HCT116 (cell line): ENCODE results near the gene TAF6. TPM values are rescaled to one million over a fixed set of nuclear protein-coding genes. Genes with fewer than 3 reads are reported as not detected.

Source experiments
- ATAC-seq: fragments of 200-7000 bp; cut with Tn5 transposase; 2 replicates; pipeline ENCODE4 v1.9.1; 2020; ENCODE audit warnings: mild to moderate bottlenecking, moderate library complexity
- BruUV-seq: library from RNA; stranded (reverse); fragments of 400-500 nt; replicated peaks from 2 replicates; lab custom pipeline; 2021; lab: Mats Ljungman, UMichigan
- CTCF ChIA-PET: fragments of 300-600 bp; sonication (Branson Sonifier 250); formaldehyde crosslinking; loops from one replicate; lab custom pipeline; 2021; ENCODE audit warnings: antibody characterized with exemption; lab: Charles Lee
- POLR2A ChIA-PET: fragments of 300-600, 350-600 bp; sonication (Branson Sonifier 250); formaldehyde crosslinking; loops from one replicate; lab custom pipeline; 2021; ENCODE audit warnings: antibody characterized with exemption; lab: Charles Lee
- RAD21 ChIA-PET, 2 experiments: fragments of 300-600 bp; sonication (Branson Sonifier 250); formaldehyde crosslinking; loops; one replicate each; lab custom pipeline; 2023; ENCODE audit warnings: low total read pairs in 2 of 2; ENCODE audit not compliant: uncharacterized antibody in 2 of 2, unreplicated experiment in 2 of 2, low non-redundant PET in 1 of 2; lab: Charles Lee
- DNase-seq: peaks from one replicate; pipeline ENCODE4 v3.0.0-alpha.2; 2010; ENCODE audit warnings: low read depth, low spot score
- H2AFZ ChIP-seq: fragments of 200-600 bp; shearing (Covaris generic), sonication (generic); 2 replicates; pipeline ENCODE4 v1.6.1; 2017; ENCODE audit warnings: low read depth, mixed run types, mixed read lengths, antibody characterized with exemption, low read length; ENCODE audit not compliant: poor library complexity, severe bottlenecking
- H3K27ac ChIP-seq: 2 replicates; pipeline ENCODE4 v1.5.1; 2012; ENCODE audit warnings: low read depth, low read length
- H3K27me3 ChIP-seq: fragments of 200-600 bp; sonication (generic); 2 replicates; pipeline ENCODE4 v1.6.1; 2016; ENCODE audit warnings: mixed run types, low read length, mixed read lengths; ENCODE audit not compliant: insufficient read depth
- H3K36me3 ChIP-seq, 2 experiments: fragments of 200-500 bp in 1 of 2; fragments of 200-600 bp in 1 of 2; sonication (Bioruptor generic) in 1 of 2; sonication (generic) in 1 of 2; 2 replicates each; pipeline versions ENCODE4 v1.5.1 to v1.6.1; 2014 to 2016; ENCODE audit warnings: low read length in 2 of 2, inconsistent platforms in 1 of 2, mixed read lengths in 1 of 2, mixed run types in 1 of 2; ENCODE audit not compliant: insufficient read depth in 2 of 2, control insufficient read depth in 1 of 2
- H3K4me1 ChIP-seq, 2 experiments: fragments of 200-600 bp in 1 of 2; sonication (generic) in 1 of 2; 2 replicates each; pipeline versions ENCODE4 v1.5.1 to v1.6.1; 2012 to 2017; ENCODE audit warnings: low read length in 2 of 2, inconsistent platforms in 1 of 2, mild to moderate bottlenecking in 1 of 2, mixed read lengths in 1 of 2, mixed run types in 1 of 2, moderate library complexity in 1 of 2; ENCODE audit not compliant: insufficient read depth in 2 of 2, control insufficient read depth in 1 of 2
- H3K4me2 ChIP-seq: fragments of 200-600 bp; sonication (generic); 2 replicates; pipeline ENCODE4 v1.6.1; 2017; ENCODE audit warnings: mixed run types, low read length, mixed read lengths
- H3K4me3 ChIP-seq, 2 experiments: fragments of 200-600 bp in 1 of 2; sonication (generic) in 1 of 2; replicated peaks in 1 of 2; 2 replicates each; pipeline ENCODE4 v1.5.1; 2011 to 2016; ENCODE audit warnings: low read length in 2 of 2, control low read depth in 1 of 2, low read depth in 1 of 2, mild to moderate bottlenecking in 1 of 2, mixed read lengths in 1 of 2, mixed run types in 1 of 2
- H3K79me2 ChIP-seq: fragments of 200-600 bp; sonication (generic); 2 replicates; pipeline ENCODE4 v1.6.1; 2017; ENCODE audit warnings: mild to moderate bottlenecking, mixed run types, low read length, moderate library complexity, mixed read lengths; ENCODE audit not compliant: insufficient read depth
- H3K9ac ChIP-seq: fragments of 200-600 bp; sonication (generic); 2 replicates; pipeline ENCODE4 v1.6.1; 2016; ENCODE audit warnings: low read length, mixed read lengths
- H3K9me2 ChIP-seq: fragments of 200-600 bp; sonication (generic), shearing (Covaris generic); 2 replicates; pipeline ENCODE4 v1.6.1; 2017; ENCODE audit warnings: mixed run types, mild to moderate bottlenecking, moderate library complexity; ENCODE audit not compliant: insufficient read depth
- H3K9me3 ChIP-seq, 2 experiments: fragments of 200-500 bp in 1 of 2; fragments of 200-600 bp in 1 of 2; sonication (Bioruptor generic) in 1 of 2; sonication (generic) in 1 of 2; 2 replicates each; pipeline ENCODE4 v1.6.1; 2014 to 2017; ENCODE audit warnings: low read length in 2 of 2, mixed read lengths in 2 of 2, inconsistent platforms in 1 of 2, low read depth in 1 of 2, mild to moderate bottlenecking in 1 of 2, mixed run types in 1 of 2, moderate library complexity in 1 of 2; ENCODE audit not compliant: control insufficient read depth in 1 of 2, insufficient read depth in 1 of 2
- H4K20me1 ChIP-seq: fragments of 200-600 bp; sonication (generic), shearing (Covaris generic); 2 replicates; pipeline ENCODE4 v1.6.1; 2017; ENCODE audit warnings: mixed run types, mild to moderate bottlenecking, moderate library complexity; ENCODE audit not compliant: insufficient read depth
- CBX3 ChIP-seq: IDR thresholded peaks from 2 replicates; pipeline ENCODE4 v1.6.1; 2012; ENCODE audit warnings: low read depth
- EZH2 ChIP-seq: fragments of 200-600 bp; sonication (generic); IDR thresholded peaks from 2 replicates; pipeline ENCODE4 v1.6.1; 2017; ENCODE audit warnings: antibody characterized with exemption, mixed run types
- FOSL1 ChIP-seq: IDR thresholded peaks from 2 replicates; pipeline ENCODE4 v1.6.1; 2012; ENCODE audit warnings: low read depth
- TCF7L2 ChIP-seq: IDR thresholded peaks from 2 replicates; pipeline ENCODE4 v1.7.0; 2011; ENCODE audit warnings: borderline replicate concordance, inconsistent platforms; ENCODE audit not compliant: insufficient read depth, insufficient read length; ENCODE audit errors: extremely low read depth
- ZNF274 ChIP-seq: fragments of 200-500 bp; sonication (Bioruptor generic); IDR thresholded peaks from 2 replicates; pipeline ENCODE4 v1.6.1; 2014; ENCODE audit warnings: mild to moderate bottlenecking, low read depth, low read length, inconsistent platforms
- intact Hi-C: fragments of 100-400 bp; cut with micrococcal nuclease; formaldehyde crosslinking; loops from 2 replicates; pipeline ENCODE4 v1.10.0; 2022
- total RNA-seq: library from RNA; stranded (reverse); gene quantifications from one replicate; pipeline ENCODE4 v1.2.1, GENCODE V29; 2021; ENCODE audit not compliant: unreplicated experiment
- TF ChIP-seq, protein P1 (sequence below): IDR thresholded peaks from 2 replicates; pipeline ENCODE4 v1.6.1; 2012
- TF ChIP-seq, protein P2 (sequence below): IDR thresholded peaks from 2 replicates; pipeline ENCODE4 v1.6.1; 2011; ENCODE audit warnings: mild to moderate bottlenecking, low read length, moderate library complexity; ENCODE audit not compliant: insufficient replicate concordance; ENCODE audit errors: extremely low read depth
- TF ChIP-seq, protein P3 (sequence below): IDR thresholded peaks from 2 replicates; pipeline ENCODE4 v1.6.1; 2012

TAF6 gene
- total RNA-seq, 1 experiment from 2014 or later, result 67.4 TPM

DNA sequence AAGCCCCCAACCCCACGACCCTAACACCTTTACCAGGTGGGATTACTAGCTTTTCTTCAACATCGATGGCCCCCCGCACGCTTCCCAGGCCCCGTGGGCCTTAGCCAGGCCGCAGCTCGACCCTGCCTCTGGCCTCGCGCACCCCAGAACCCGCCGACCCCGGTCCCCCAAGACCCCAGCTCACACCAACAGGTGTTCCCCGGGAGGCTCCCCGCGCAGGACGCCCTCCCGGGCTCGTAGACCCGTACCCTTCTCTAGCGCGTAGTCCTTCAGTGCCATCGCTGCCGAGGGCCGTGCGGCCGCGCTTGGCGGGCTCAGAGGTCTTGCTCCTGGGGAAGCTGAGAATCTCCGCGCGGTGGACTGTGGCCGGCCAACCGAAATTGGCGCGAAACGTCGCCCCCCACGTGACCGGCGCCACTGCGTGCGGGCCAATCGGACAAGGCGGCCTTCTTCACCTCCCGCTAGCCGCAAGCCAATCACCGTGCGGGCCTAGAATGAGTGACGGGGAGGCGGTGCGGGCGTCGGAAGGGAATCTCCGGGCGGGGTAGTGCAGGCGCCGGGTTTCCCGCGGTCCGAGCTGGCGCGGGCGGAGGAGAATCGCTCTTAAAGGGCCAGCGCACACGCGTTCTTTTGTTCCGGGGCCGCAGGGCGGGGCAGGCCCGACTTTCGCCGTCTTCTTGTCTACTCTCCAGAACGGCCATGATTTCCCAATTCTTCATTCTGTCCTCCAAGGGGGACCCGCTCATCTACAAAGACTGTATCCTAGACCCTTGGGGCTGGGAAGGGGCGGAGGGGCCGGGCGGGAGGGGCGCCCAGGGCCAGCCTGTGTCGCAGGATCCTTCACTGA, 17.9 kb downstream of the TAF6 start, which contains the start of the genes AP4M1 and MCM7:
Gene AP4M1 (plus strand): TSS at position 628 of the 847 bp plus-strand sequence. CDS start 72 bp downstream, at position 700.
Gene MCM7 (minus strand): TSS at position 382 of the 847 bp plus-strand sequence. CDS start 103 bp downstream, at position 279.
- Histone ChIP-seq H3K36me3 (peaks cover 36 to 37% of the 10 kb centered on the region in 2 experiments), H3K9me3 (no peaks in the 10 kb centered on the region), H2AFZ (no peak within 1 kb of the TSS)
- intact Hi-C loops, result loop anchor here (2.0 kb wide), 1 partner anchor 52 kb away; the partner anchor contains the start of gene ZSCAN21
- no TSS peak for BruUV-seq
- peak; percentile 68 for TF ChIP-seq TCF7L2
- TF ChIP-seq EZH2, result no peak
- TF ChIP-seq, all 23 proteins: peak for 1
- H3K4me2 ChIP-seq, result peak within 1 kb of the TSS; percentile 98
- H3K27ac ChIP-seq, result peak within 1 kb of the TSS; percentile 88
- H3K4me3 ChIP-seq, result peak within 1 kb of the TSS; percentile 90 to 94
- H3K9ac ChIP-seq, result peak within 1 kb of the TSS; percentile 100
- ChIA-PET POLR2A (interaction anchor here (0.5 to 2.9 kb wide), 13 partner anchors 11 to 328 kb away, joined by 3 to 18 read pairs (median 4); partner anchors contain the start of genes COPS6, LAMTOR4, MBLAC1 and ZCWPW1), RAD21 (interaction anchor here (0.6 to 0.8 kb wide), 4 partner anchors 19 to 693 kb away, joined by 3 to 6 read pairs (median 3); partner anchors contain the start of gene LAMTOR4 (in 1 of the 2)), CTCF (interaction anchor here (0.7 to 2.8 kb wide), 4 partner anchors 12 to 29 kb away, joined by 3 to 11 read pairs (median 4); partner anchors contain the start of genes COPS6 and ZNF3)
- H3K79me2 ChIP-seq, result peaks cover 54% of the 10 kb centered on the region
- peaks cover 6 to 24% of the 10 kb centered on the region in 2 experiments; a peak in 3 of 4 replicates for H3K4me1 ChIP-seq
- DNase-seq (peak; percentile 96), ATAC-seq (peak; percentile 87)
- no peaks in the 10 kb centered on the region for H3K27me3 ChIP-seq
- H3K9me2 ChIP-seq, result no peaks in the 10 kb centered on the region
- peaks cover 10% of the 10 kb centered on the region; the same call in 1 of the 2 replicates for H4K20me1 ChIP-seq

DNA sequence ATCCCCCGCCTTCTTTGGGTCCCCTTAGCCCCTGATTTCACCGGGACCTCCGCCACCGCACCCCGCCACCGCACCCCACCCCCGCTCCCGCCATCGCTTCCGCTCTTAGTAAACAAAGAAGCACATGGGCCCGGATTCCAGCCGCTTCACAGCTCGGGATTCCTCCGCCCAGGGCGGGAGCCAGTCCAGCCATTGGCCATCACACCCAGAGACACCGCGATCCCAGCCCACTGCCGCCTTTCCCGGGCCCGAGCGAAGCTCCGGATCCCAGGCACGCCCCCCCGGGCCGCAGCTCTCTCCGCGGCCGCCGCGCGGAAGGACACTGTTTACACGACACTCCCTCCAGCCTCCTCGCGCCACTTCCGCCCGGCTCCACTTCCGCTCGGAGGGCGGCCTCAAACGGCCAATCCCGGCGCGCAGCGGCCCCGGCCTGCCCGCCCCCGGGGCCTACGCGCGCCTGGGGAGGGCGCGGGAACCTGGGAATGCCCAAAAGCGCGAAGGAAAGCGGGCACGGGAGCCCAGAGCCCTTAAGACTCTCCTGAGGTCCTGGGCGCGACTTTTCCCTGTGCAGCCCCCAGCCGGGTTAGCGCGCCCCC, 18.6 kb downstream of the TAF6 start:
- Histone ChIP-seq H2AFZ (no peak overlapping the region), H3K4me3 (peak overlapping the region; percentile 90 to 94), H3K79me2 (peaks cover 61% of the 10 kb centered on the region), H3K27ac (peak overlapping the region; percentile 88), H3K9me3 (no peaks in the 10 kb centered on the region), H3K9ac (peak overlapping the region; percentile 100), H3K4me2 (peak overlapping the region; percentile 98), H3K27me3 (no peaks in the 10 kb centered on the region), H3K4me1 (peaks cover 6 to 24% of the 10 kb centered on the region in 2 experiments; a peak in 3 of 4 replicates), H3K9me2 (no peaks in the 10 kb centered on the region), H3K36me3 (peaks cover 39 to 44% of the 10 kb centered on the region in 2 experiments), H4K20me1 (peaks cover 10% of the 10 kb centered on the region; the same call in 1 of the 2 replicates)
- BruUV-seq, result no TSS peak
- ATAC-seq, result peak; percentile 76
- intact Hi-C loops, result loop anchor here (1.0 to 2.0 kb wide), 2 partner anchors 11 to 52 kb away; partner anchors contain the start of gene ZSCAN21
- DNase-seq, result peak; percentile 92
- ChIA-PET POLR2A (interaction anchor here (0.9 to 2.9 kb wide), 8 partner anchors 10 to 328 kb away, joined by 3 to 18 read pairs (median 4); partner anchors contain the start of genes COPS6, MBLAC1 and ZCWPW1), RAD21 (interaction anchor here in 1 of 2 experiments (0.7 kb wide), 2 partner anchors 48 to 693 kb away, joined by 3 to 6 read pairs; partner anchors contain the start of gene LAMTOR4), CTCF (interaction anchor here (1.8 to 2.8 kb wide), 2 partner anchors 11 to 30 kb away, joined by 4 to 11 read pairs; partner anchors contain the start of gene COPS6)
- TF ChIP-seq, protein P1, sequence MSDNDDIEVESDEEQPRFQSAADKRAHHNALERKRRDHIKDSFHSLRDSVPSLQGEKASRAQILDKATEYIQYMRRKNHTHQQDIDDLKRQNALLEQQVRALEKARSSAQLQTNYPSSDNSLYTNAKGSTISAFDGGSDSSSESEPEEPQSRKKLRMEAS, result no peak
- TF ChIP-seq, protein P2, sequence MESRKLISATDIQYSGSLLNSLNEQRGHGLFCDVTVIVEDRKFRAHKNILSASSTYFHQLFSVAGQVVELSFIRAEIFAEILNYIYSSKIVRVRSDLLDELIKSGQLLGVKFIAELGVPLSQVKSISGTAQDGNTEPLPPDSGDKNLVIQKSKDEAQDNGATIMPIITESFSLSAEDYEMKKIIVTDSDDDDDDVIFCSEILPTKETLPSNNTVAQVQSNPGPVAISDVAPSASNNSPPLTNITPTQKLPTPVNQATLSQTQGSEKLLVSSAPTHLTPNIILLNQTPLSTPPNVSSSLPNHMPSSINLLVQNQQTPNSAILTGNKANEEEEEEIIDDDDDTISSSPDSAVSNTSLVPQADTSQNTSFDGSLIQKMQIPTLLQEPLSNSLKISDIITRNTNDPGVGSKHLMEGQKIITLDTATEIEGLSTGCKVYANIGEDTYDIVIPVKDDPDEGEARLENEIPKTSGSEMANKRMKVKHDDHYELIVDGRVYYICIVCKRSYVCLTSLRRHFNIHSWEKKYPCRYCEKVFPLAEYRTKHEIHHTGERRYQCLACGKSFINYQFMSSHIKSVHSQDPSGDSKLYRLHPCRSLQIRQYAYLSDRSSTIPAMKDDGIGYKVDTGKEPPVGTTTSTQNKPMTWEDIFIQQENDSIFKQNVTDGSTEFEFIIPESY, result peak; percentile 47
- no peak for TF ChIP-seq EZH2
- TF ChIP-seq, protein P3, sequence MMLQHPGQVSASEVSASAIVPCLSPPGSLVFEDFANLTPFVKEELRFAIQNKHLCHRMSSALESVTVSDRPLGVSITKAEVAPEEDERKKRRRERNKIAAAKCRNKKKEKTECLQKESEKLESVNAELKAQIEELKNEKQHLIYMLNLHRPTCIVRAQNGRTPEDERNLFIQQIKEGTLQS, result no peak
- TF ChIP-seq FOSL1, result no peak
- no peak for TF ChIP-seq CBX3
- TF ChIP-seq ZNF274, result no peak
